NCI-H524 (cell line): ENCODE measurements around the gene RHEX.
"Not testable (repeated sequence)": the region's sequence is repeated elsewhere in the genome, so short reads cannot be mapped to it uniquely, and the experiment has no call there.

ENCODE experiments used
- DNase-seq, 2 experiments: peaks; one replicate each; lab custom pipeline; 2025; lab: John Stamatoyannopoulos, UW

RHEX gene, protein sequence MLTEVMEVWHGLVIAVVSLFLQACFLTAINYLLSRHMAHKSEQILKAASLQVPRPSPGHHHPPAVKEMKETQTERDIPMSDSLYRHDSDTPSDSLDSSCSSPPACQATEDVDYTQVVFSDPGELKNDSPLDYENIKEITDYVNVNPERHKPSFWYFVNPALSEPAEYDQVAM

DNA sequence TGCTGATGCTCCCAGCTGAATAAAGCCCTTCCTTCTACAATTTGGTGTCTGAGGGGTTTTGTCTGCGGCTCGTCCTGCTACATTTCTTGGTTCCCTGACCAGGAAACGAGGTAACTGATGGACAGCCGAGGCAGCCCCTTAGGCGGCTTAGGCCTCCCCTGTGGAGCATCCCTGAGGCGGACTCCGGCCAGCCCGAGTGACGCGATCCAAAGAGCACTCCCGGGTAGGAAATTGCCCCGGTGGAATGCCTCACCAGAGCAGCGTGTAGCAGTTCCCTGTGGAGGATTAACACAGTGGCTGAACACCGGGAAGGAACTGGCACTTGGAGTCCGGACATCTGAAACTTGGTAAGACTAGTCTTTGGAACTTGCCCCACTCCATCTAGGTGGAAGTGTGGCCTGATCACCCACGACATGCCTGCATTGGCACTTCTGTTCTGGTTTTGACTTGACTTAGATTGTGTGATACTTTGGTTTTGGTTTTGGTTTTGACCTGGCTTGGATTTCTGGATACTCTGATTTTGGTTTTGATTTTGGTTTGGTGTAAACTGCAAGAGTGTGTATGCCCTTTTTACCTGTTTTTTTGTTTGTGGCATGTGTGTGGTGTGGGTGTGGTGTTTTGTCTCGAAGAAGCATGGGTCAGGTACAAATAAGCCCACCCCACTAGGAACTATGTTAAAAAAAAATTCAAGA, at the start of gene RHEX:
RHEX (plus strand) TSS at position 255 of the 692 bp plus-strand sequence. CDS start 44,656 bp downstream, outside the sequence.
- not testable (repeated sequence) for DNase-seq

DNA sequence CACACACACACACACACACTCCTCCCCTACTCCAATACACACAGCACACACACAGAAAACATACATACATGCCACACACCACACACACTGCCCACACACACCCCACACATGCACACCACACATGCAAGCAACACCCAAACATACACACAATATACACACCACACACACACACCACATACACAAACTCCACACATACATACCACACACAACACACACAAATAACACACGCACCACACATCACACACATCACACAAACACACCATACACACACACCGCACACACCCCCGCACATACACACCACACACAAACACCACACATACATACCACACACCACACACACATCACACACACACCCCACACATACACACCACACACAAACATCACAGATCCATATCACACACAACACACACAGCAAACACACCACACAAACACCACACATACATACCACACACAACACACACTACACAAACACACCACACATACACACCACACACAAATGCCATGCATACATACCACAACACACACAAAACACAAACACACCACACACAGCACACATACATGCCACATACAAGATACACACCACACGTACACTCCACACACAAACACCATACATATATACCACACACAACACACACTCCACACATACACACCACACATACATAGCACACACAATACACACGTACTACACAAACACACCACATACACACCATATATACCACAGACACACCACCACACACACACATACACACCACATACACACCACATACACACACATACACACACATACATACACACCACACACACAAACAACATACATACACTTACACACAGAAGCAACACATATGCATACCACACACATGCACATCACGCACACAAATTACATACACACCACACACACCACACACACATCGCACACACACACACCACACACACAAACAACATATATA, 48.8 kb upstream of the RHEX start:
- DNase-seq: no peak

DNA sequence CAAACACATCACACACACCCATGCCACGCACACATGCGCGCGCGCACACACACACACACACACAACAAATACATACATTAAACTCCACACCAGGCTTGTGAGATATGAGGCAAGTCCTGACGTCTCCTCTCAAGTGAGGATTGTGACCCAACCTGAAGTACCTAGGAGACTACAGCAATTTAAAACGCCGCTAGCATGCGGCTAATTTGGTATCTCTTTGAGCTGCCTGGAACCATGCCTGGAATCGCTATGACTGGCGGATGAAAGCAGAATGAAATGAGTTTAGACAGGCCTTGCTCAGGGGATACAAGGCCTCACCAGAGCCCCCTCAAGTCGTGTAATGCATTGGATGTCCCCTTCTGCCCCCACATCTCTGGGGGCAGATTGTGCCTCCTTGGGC, 48.1 kb upstream of the RHEX start:
- no peak for DNase-seq

DNA sequence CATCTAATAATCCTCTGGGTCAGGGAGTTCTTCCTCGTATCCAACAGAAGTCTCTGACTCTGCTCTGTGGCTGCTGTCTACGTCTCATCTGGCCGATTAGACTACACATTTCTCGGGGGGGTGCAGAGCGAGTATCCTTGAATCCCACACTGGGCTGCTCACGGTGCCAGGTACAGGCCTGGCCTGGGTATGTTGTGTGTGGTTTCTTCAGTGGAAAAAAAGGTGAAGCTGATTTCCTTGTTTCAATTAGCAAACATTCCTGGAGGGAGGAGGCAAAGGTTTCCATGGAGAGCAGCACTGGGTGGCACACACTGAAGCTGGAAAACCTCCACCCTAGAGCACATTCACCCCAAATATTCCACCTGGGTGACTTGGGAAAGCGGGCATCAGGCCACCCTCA, 47.7 kb upstream of the RHEX start:
- DNase-seq: no peak

DNA sequence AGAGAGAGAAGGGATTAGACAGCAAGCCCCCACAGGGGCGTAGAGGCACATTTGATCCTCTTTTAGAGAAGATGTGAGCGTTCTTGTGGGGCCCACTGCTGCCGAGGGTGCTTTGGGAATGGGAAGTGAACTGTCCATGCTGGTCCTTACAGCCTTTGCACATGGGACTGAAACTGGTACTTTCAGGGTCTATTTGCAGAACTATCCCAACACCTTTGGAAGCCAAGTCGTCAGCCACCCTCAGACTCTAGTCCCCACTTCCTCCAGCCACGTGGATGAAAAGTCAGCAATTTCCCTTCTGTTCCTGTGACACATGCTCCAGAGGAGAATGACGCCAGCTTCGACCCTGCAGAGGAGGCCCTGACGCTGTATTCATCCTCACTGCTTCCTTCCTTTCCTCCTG, 47.2 kb upstream of the RHEX start:
- DNase-seq: no peak

DNA sequence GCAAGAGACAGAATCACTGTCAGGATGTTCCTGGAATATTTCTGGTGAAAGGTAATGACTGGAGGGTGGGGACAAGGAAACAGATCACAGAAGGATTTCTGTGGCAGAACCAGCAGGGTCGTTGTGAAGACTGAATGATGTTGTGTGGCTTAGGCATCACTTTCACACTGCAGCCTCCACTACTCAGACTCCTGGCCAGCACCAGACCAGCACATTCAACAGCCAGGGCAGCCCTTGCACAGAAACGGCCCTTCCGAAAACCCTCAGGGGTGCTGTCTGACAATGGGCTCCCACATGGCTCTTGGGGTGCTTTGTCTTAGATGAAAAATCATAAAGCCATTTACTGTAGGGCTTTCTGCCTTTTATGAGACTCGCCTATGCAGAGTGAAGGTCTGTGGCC, 46.0 kb upstream of the RHEX start:
- DNase-seq: no peak

DNA sequence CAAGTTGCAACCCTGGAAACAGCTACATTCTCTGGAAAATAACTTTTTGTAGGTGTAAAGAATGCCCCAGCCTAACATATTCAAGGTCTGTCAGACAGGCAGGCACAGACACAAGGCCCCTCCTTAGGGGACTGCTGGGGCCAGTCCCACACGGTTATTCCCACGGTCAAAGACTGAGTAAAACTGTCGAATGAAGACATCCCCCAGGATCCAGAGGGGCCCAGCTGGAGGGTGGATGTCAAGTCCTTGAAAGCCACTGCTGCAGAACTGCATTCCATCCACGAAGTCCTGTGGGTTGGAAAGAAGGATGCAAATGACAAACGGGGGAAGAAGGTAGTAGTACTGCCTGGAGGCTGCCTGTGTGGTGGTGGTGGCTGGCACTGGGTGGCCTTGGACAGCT, 42.9 kb upstream of the RHEX start:
- no peak for DNase-seq

DNA sequence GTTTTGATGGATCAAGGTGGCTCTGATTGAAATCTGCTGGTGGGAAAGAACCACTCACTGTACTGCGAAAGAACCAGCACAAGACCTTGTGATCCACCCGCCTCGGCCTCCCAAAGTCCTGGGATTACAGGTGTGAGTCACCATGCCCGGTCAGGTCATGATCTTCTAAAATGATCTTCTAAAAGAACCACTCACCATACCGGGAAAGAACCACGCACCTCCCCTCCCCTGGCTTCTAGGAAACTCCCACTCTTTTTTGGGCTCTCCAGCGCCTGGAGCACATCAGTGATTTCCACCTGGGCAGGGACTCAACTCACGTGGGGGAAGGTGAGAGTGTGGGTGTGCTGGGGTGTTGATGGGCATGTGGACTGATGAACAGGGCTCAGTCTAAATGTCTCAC, 41.9 kb upstream of the RHEX start:
- DNase-seq: no peak

DNA sequence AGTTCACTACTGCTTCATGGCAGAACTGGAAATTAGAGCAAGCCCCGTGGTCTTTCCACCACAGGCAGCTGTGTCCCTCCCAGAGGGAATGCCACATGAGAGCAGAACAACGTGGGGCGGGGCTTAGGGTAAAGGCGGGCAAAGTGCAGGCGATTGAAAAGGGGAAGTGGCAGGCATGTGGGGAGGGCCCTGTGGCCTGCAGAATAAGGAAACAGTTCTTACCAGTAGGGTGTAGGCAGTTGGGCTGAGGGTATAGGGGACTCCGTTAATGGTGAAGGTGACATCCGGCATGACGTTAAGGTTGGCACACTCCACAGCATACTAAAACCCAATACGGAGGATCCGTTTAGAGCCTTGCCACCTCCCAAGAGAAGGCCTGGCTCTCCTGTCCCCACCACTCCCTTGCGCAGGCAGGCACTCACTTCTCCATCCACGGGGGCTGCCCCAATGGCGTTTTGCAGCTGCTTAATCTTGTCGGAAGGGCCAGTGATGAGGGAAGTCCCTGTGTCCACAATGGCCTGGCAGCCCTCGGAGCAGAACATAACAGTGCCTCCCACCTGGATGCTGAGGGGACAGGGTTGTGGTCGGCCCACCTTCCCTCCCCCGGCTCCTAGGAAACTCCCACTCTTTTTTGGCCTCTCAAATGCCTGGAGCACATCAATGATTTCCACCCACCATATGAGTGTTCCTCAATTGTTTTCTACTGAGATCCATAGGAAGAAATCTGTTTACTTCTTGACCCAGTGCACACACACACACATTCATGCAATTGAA, 40.7 kb upstream of the RHEX start:
- no peak for DNase-seq

DNA sequence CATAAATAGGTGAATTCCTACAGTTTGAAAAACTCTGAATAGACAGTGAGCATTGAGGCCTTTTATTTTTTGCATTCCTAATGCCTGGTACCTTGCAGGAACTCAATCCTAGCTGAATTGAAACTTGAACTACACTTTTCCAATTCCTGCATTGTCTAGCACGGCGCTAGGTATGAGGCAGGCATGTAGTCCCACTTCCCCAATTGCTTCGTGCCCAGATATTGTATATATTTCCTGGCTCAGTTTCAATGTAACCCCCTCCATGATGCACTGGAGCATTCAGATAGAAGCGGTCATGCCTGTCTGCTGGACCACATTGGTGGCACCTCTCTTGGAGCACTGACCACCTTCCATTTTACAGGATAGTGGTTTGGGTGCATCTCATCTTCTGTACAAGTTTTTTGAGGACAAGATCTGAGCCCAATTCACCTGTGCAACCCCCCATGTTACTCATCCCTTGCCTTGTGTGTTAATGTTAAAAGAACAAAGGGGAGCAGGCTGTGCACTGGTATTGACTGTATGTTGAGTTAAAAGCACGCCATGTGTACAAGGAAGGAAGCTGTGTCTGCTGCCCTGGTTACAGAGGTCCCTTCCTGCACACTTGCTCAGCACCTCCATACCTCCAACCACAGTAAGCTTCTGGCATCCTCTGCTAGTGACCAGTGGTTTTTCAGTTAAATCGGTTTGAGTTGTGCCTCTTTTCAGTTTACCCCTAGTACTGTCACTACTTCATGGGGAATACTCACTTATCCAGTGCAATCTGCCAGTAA, 39.8 kb upstream of the RHEX start:
- no peak for DNase-seq

DNA sequence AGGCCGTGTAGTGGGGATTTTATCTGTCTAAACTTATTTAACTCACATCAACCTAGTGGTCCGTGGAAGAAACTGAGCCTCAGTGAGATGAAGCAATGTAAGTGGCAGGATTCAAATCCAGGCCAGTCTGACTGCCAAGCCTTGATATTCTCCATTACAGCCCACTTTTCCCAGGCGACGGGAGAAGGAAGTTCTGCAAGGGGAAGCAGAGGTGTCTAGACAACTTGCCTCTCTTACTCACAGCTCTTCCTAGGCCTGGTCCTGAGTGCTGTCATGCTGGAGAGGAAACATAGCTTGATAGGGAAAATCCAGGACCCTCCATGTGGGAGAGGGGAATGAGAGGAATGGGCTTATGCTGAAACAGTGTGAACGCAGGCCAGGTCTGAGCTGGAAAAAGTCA, 38.4 kb upstream of the RHEX start:
- DNase-seq: no peak

DNA sequence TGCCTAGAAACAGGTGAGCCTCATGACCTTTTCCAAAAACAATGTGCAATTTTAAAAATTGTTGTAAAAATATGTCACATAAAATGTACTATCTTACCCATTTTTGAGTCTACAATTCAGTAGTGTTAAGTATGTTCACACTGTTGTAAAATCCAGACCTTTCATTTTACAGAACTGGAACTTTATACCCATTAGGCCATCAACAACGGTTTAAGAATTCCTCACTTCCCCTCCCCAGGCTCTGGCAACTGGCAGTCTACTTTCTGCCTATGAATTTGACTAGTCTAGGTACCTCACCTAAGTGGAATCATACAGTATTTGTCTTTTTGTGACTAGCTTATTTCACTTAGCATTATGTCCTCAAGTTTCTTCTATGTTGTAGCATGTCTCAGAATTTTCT, 37.9 kb upstream of the RHEX start:
- DNase-seq: no peak

DNA sequence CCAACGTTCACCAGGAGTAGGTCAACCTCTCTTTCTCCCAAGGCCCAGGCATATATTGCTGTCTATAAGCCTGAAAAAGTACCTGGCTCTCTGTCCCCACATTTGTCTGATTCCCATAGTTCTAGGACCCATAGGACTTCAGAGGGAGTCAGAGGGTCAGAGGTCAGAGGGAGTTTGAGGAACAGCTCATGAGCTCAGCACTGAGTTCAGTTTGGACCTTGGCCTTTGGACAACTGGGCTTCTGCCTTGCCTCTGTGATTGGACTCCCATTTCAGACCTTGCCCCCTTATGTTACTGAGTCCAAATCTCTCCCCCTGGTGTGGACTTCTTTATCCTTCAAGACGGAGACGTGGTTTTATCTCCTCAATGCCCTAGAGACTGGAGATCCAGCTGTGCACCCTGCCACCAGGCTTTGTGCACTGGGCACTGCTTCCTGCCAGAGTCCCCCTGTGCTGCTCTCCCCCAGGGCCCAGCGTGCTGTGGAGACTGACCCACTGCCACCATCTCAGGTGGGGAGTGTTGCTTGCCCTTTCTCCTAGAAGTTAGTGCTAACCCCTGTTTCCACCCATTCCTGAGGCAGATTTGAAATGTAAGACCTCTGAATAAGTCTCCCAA, 32.5 kb upstream of the RHEX start:
- DNase-seq: no peak

DNA sequence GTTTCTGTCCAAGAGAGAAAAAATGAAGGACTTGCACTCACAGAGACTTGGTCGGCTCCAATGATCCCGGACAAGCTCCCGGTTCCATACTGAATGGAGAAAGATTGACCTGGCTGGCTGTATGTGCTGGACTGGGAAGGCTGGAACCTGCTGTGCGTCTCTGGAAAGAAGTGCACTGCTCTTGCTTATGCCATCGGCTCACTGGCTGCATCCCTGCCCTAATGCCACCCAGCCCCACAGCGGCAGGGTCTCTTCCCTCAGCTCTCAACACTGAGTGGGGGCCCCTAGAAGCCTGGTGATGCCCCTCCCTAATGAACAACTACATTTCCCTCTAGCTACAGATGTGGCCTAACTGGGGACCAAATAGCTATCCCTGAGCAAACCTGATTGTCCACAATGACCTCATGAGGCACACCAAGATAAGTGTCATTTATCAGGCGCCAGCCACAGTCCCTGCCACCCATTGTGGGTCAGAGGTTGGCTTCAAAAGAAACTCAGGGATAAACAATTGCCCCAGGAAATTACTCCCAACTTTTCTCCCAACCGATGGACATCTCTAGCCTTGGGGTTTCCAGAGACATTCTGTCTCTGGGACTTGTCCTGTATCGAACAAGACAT, 31.9 kb upstream of the RHEX start:
- no peak for DNase-seq

DNA sequence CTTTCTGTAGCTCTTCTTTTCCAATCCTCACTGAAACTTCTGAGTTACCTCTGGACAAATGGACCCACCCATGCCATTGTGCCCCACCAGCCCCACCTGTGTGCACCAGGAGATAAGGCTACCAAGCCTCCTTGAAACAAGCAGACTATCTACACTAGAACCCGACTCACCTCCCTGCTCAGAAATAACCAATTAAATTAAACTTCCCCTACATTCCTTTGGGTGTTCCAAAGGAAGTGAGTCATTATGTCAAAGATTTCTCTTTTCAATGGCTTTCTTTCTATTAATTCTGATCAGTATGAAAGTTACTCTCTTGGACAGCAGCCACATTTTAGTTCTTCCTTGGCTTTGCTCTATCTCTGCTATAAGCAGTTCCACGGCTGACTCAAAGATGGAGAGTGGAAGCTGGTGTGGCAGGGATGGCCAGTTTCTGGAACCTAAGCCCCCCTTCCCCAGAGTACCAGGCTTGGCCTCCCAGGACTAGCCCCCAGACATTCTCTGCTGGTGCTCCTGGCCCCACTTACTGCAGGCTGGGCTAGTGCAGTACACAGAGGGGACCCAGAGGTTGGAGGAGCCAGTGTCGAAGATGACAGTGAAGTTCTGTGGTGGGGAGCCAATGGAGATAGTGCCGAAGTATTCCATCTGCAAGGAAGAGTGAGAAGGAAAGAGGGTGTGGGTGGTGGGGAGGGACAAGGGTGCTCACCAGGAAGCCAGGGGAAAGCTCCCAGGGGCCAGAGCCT, 31.2 kb upstream of the RHEX start:
- DNase-seq: no peak

DNA sequence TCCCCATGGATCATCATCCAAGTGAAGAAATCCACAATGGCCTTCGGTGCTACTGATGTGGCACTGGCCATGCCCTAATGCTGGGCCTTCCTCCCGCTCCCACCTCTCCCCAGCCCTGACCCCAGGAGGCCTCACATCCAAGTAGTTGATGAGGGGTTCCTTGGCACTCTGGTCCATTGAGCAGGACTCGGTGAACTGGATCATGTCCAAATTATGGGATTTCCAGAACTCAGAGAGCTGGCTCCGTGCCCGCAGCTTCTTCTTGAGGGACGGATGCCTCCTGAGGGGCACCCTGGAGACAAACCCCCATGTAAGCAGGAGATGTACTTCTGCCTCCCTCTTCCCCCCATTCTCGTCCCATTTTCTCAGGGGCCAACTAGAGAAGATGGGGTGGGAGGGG, 30.2 kb upstream of the RHEX start:
- DNase-seq: no peak

DNA sequence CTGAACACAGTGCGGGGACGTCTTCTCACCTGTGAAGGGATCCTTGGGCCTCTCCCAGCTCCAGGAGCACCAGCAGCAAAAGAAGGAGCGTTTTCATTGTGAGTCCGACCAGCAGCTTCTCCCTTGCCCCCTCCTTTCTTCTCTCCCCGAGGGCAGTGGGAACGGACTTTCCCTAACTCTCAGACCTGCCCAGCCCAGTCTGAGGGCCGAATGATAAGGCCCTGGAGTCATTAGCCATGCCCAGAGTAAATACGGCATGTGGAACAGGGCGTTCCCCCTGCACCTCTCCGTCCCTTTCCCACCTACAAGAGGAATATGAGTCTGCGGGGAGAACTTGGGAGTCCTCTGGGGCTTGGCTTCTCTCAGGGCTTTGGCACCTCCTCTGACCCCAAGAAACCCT, 29.3 kb upstream of the RHEX start, which contains the start of gene CTSE:
CTSE (minus strand) TSS at position 201 of the 400 bp plus-strand sequence; CDS start at position 97, 104 bp downstream.
- DNase-seq: no peak

DNA sequence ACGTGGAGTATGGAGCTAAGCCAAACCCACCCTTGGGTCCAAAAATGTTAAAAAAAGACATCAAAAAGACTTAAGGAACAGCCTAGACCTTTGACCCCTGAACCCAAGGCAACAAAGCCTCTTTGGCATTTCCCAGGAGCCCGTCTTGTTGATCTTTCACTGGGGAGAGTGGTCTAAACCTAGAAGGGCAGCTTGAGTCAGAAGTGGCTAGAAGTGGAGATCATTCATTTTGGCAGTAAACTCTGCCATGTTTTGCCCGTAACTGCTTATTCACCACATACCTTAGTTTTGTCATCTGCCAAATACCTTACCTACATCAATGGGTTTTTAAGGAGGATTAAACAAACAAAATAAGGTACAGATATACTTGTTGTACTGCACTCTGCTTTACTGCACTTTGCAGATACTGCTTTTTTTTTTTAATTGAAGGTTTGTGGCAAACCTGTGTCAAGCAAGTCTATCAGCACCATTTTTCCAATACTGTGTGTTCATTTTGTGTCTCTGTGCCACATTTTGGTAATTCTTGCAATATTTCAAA, 27.6 kb upstream of the RHEX start:
- no peak for DNase-seq

DNA sequence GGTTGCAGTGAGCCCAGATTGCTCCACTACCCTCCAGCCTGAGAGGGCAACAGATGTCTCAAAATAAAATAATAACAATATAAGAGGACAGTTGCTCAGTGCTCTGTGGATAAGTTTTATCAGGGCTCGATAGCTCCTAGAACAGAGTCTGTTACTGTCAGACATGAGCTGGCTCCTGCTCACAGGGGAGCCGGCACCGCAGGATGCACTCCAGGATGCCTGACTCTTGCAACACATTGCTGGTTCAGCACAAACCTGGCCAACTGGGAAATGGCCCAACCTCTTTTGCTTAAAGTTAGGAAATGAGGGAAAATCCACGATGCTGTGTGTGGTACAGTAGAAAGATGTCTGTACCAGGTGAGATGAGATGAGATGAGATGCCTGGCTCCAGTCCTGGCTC, 23.5 kb upstream of the RHEX start:
- peak in 1 of 2 experiments; percentile 4 for DNase-seq
